ES-I3 (cell line): ENCODE measurements around the gene OR10A3.

Experiments
- H3K36me3 ChIP-seq: 2 replicates; pipeline ENCODE4 v1.6.1; 2013; ENCODE audit warnings: mild to moderate bottlenecking, low read length, control low read depth, moderate library complexity; ENCODE audit not compliant: insufficient read depth
- H3K4me1 ChIP-seq: 2 replicates; pipeline ENCODE4 v1.6.1; 2013; ENCODE audit warnings: mild to moderate bottlenecking, control low read depth, low read length; ENCODE audit not compliant: insufficient read depth
- H3K9ac ChIP-seq: 2 replicates; pipeline ENCODE4 v1.6.1; 2013; ENCODE audit warnings: low read depth, mild to moderate bottlenecking, low read length, moderate library complexity
- H3K9me3 ChIP-seq: 2 replicates; pipeline ENCODE4 v1.6.1; 2013; ENCODE audit warnings: mild to moderate bottlenecking, low read length, moderate library complexity; ENCODE audit not compliant: control insufficient read depth, insufficient read depth

Gene OR10A3

GRCh38 chr11:7967097-7967496 is 25.6 kb upstream of the OR10A3 start:
- peaks cover 8% of the 10 kb centered on the region for H3K4me1 ChIP-seq
- H3K36me3 ChIP-seq, result no peaks in the 10 kb centered on the region
- no peak overlapping the region for H3K9ac ChIP-seq
- no peaks in the 10 kb centered on the region for H3K9me3 ChIP-seq

- Histone ChIP-seq H3K36me3 (no peaks in the 10 kb centered on the region), H3K4me1 (peaks cover 5% of the 10 kb centered on the region), H3K9me3 (no peaks in the 10 kb centered on the region), H3K9ac (no peak within 1 kb of the TSS)
Measured at GRCh38 chr11:7965386-7965785, 23.9 kb upstream of the OR10A3 start, which contains the start of gene NLRP10. NLRP10 (minus strand) TSS chr11:7965447; CDS start chr11:7963495, 1,952 bp downstream.

GRCh38 chr11:7964873-7965272 is 23.4 kb upstream of the OR10A3 start:
- Histone ChIP-seq H3K36me3 (no peaks in the 10 kb centered on the region), H3K9ac (no peak overlapping the region), H3K9me3 (no peaks in the 10 kb centered on the region), H3K4me1 (peaks cover 5% of the 10 kb centered on the region)

- H3K9me3 ChIP-seq, result no peaks in the 10 kb centered on the region
- no peak overlapping the region for H3K9ac ChIP-seq
- peaks cover 5% of the 10 kb centered on the region for H3K4me1 ChIP-seq
- H3K36me3 ChIP-seq, result no peaks in the 10 kb centered on the region
Measured at GRCh38 chr11:7964261-7964660, 22.8 kb upstream of the OR10A3 start.

GRCh38 chr11:7955191-7955590 is 13.7 kb upstream of the OR10A3 start:
- H3K36me3 ChIP-seq, result no peaks in the 10 kb centered on the region
- no peak overlapping the region for H3K9ac ChIP-seq
- H3K4me1 ChIP-seq, result no peaks in the 10 kb centered on the region
- no peaks in the 10 kb centered on the region for H3K9me3 ChIP-seq

- no peak overlapping the region for H3K9ac ChIP-seq
- no peaks in the 10 kb centered on the region for H3K4me1 ChIP-seq
- no peaks in the 10 kb centered on the region for H3K36me3 ChIP-seq
- no peaks in the 10 kb centered on the region for H3K9me3 ChIP-seq
Measured at GRCh38 chr11:7949934-7950333, 8.4 kb upstream of the OR10A3 start.

- no peaks in the 10 kb centered on the region for H3K4me1 ChIP-seq
- H3K36me3 ChIP-seq, result no peaks in the 10 kb centered on the region
- no peak overlapping the region for H3K9ac ChIP-seq
- peaks cover 4% of the 10 kb centered on the region; the same call in 1 of the 2 replicates for H3K9me3 ChIP-seq
Measured at GRCh38 chr11:7944123-7944522, 2.6 kb upstream of the OR10A3 start.

GRCh38 chr11:7941146-7941545 is 362 bp downstream of the OR10A3 start:
- H3K9ac ChIP-seq, result no peak overlapping the region
- no peaks in the 10 kb centered on the region for H3K4me1 ChIP-seq
- H3K36me3 ChIP-seq, result no peaks in the 10 kb centered on the region
- peaks cover 4% of the 10 kb centered on the region; the same call in 1 of the 2 replicates for H3K9me3 ChIP-seq

GRCh38 chr11:7936615-7937014 is 4.9 kb downstream of the OR10A3 start:
- no peaks in the 10 kb centered on the region for H3K9me3 ChIP-seq
- no peaks in the 10 kb centered on the region for H3K4me1 ChIP-seq
- H3K36me3 ChIP-seq, result no peaks in the 10 kb centered on the region
- no peak overlapping the region for H3K9ac ChIP-seq

GRCh38 chr11:7931168-7931567 is 10.3 kb downstream of the OR10A3 start, which contains the start of gene OR10A6:
OR10A6 (minus strand) TSS chr11:7931268; CDS start chr11:7928662, 2,606 bp downstream.
- Histone ChIP-seq H3K4me1 (no peaks in the 10 kb centered on the region), H3K9me3 (peaks cover 2% of the 10 kb centered on the region; the same call in 1 of the 2 replicates), H3K9ac (no peak within 1 kb of the TSS), H3K36me3 (no peaks in the 10 kb centered on the region)

GRCh38 chr11:7927635-7928034 is 13.9 kb downstream of the OR10A3 start:
- no peak overlapping the region for H3K9ac ChIP-seq
- H3K4me1 ChIP-seq, result no peaks in the 10 kb centered on the region
- H3K36me3 ChIP-seq, result no peaks in the 10 kb centered on the region
- H3K9me3 ChIP-seq, result peaks cover 4% of the 10 kb centered on the region; the same call in 1 of the 2 replicates

- H3K36me3 ChIP-seq, result no peaks in the 10 kb centered on the region
- H3K9me3 ChIP-seq, result peaks cover 4% of the 10 kb centered on the region; the same call in 1 of the 2 replicates
- no peak overlapping the region for H3K9ac ChIP-seq
- H3K4me1 ChIP-seq, result no peaks in the 10 kb centered on the region
Measured at GRCh38 chr11:7924536-7924935, 17.0 kb downstream of the OR10A3 start.

- peaks cover 12% of the 10 kb centered on the region for H3K9me3 ChIP-seq
- no peaks in the 10 kb centered on the region; the same call in 1 of the 2 replicates for H3K36me3 ChIP-seq
- H3K4me1 ChIP-seq, result no peaks in the 10 kb centered on the region
- no peak overlapping the region for H3K9ac ChIP-seq
Measured at GRCh38 chr11:7918141-7918540, 23.4 kb downstream of the OR10A3 start.

GRCh38 chr11:7911011-7911410 is 30.5 kb downstream of the OR10A3 start:
- peaks cover 33% of the 10 kb centered on the region for H3K4me1 ChIP-seq
- no peaks in the 10 kb centered on the region for H3K36me3 ChIP-seq
- no peak overlapping the region for H3K9ac ChIP-seq
- no peaks in the 10 kb centered on the region for H3K9me3 ChIP-seq

- H3K9ac ChIP-seq, result no peak overlapping the region
- no peaks in the 10 kb centered on the region for H3K36me3 ChIP-seq
- no peaks in the 10 kb centered on the region for H3K9me3 ChIP-seq
- peaks cover 33% of the 10 kb centered on the region for H3K4me1 ChIP-seq
Measured at GRCh38 chr11:7910286-7910788, 31.2 kb downstream of the OR10A3 start.
